ENCODE measurements around the gene ZKSCAN2. TPM values are rescaled to one million over a fixed set of nuclear protein-coding genes. Genes with fewer than 3 reads are reported as not detected.

The ZKSCAN2 gene
- total RNA-seq (2021) (4.5 and 6.5 TPM in 2 replicates), Bru-seq, nascent RNA (percentile 71 among the genes with signal in this experiment), BruChase-seq, experiment 1, labeled RNA remaining after a 2-hour chase (percentile 77 among the genes with signal in this experiment), BruChase-seq, experiment 2, labeled RNA remaining after a 6-hour chase (percentile 72 among the genes with signal in this experiment)
- long read RNA-seq, full-length matches to known transcripts, result 2 of 4 reads
- long read RNA-seq, partial matches to known transcripts, result 0 of 4 reads
- long read RNA-seq, other reads (novel, unspliced or antisense), result 2 of 4 reads

DNA sequence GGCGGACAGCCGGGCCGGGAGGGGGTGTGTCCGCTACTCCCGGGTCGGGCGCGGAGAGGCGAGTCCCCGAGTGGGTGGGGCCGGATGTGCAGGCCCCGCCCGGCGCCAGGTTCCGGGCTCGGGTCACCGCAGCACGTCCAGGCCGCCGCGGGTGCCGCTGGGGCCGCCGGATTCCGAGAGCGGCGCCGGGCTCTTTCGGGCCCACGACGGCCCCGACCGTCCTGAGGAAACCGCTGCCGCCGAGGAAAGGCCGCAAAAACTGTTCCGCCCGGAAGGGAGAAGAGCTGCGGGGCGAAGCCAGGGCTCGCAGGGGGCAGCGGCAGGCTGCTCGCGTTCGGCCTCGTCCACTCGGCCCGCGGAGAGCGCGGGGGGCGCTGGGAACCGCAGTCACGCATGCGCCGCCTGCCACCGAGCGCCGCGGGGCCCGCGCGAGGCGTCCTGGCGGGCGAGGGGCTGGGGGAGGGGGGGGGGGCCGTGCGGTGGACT lies at the start of gene ZKSCAN2:
Gene ZKSCAN2 (minus strand): TSS at position 376 of the 486 bp plus-strand sequence. CDS start 718 bp downstream, outside the sequence.
- Histone ChIP-seq H2AFZ (peak within 1 kb of the TSS; percentile 91), H3F3A (ENCODE audit: insufficient read depth, low read depth) (peaks cover 5% of the 10 kb centered on the region; the same call in 1 of the 2 replicates), H3K9me3 (ENCODE audit: insufficient read depth, low read depth) (no peaks in the 10 kb centered on the region), H3K4me3 (peak within 1 kb of the TSS; percentile 89), H3K9me2 (ENCODE audit: insufficient read depth) (no peaks in the 10 kb centered on the region; the same call in 1 of the 2 replicates), H3K27ac (peak within 1 kb of the TSS; percentile 96), H3K27me3 (ENCODE audit: insufficient read depth, low read depth) (no peaks in the 10 kb centered on the region), H3K4me1 (replicated peaks; ENCODE audit: insufficient read depth) (peaks cover 21% of the 10 kb centered on the region), H3K4me2 (peak within 1 kb of the TSS; percentile 97), H3K79me2 (ENCODE audit: low read depth) (peaks cover 58% of the 10 kb centered on the region), H3K36me3 (ENCODE audit: low read depth) (no peaks in the 10 kb centered on the region), H4K20me1 (ENCODE audit: insufficient read depth) (peaks cover 34% of the 10 kb centered on the region)
- POLR2A ChIA-PET (ENCODE audit: unreplicated experiment), result no interaction called here
- BruUV-seq (replicated peaks), result no TSS peak
- CTCF ChIA-PET, result interaction anchor here (0.7 kb wide), 1 partner anchor 570 kb away, joined by 4 read pairs; no protein-coding TSS in a partner anchor
- DNase-seq, result peak; percentile 72 to 94
- intact Hi-C loops (cut with micrococcal nuclease; ENCODE audit: unreplicated experiment), result loop anchor here (5.0 to 10.0 kb wide), 3 partner anchors 105 to 720 kb away; partner anchors contain the start of gene RBBP6
- TF ChIP-seq CTCF (conservative IDR thresholded peaks at IDR 0.05) (no peak), EZH2 (IDR thresholded peaks at IDR 0.05; ENCODE audit: low read depth) (no peak)

GRCh38 chr16:25299792-25300590 lies 42.3 kb upstream of the ZKSCAN2 start:
- TF ChIP-seq CTCF (conservative IDR thresholded peaks at IDR 0.05), result no peak
- TF ChIP-seq EZH2 (IDR thresholded peaks at IDR 0.05; ENCODE audit: low read depth), result no peak
- no peak overlapping the region for H3K4me3 ChIP-seq
- H3K9me3 ChIP-seq (ENCODE audit: insufficient read depth, low read depth), result no peaks in the 10 kb centered on the region
- no peaks in the 10 kb centered on the region for H3K79me2 ChIP-seq (ENCODE audit: low read depth)
- DNase-seq, result no peak
- H3K27ac ChIP-seq, result no peak overlapping the region
- no peak overlapping the region for H3K4me2 ChIP-seq
- peaks cover 48% of the 10 kb centered on the region for H3K27me3 ChIP-seq (ENCODE audit: insufficient read depth, low read depth)
- no peaks in the 10 kb centered on the region for H4K20me1 ChIP-seq (ENCODE audit: insufficient read depth)
- POLR2A ChIA-PET (ENCODE audit: unreplicated experiment), result no interaction called here
- no peak overlapping the region for H2AFZ ChIP-seq
- BruUV-seq (replicated peaks), result no TSS peak
- H3K4me1 ChIP-seq (replicated peaks; ENCODE audit: insufficient read depth), result no peaks in the 10 kb centered on the region
- H3F3A ChIP-seq (ENCODE audit: insufficient read depth, low read depth), result no peaks in the 10 kb centered on the region
- no peaks in the 10 kb centered on the region for H3K9me2 ChIP-seq (ENCODE audit: insufficient read depth)
- intact Hi-C loops (cut with micrococcal nuclease; ENCODE audit: unreplicated experiment), result no loop called here
- CTCF ChIA-PET, result no interaction called here
- H3K36me3 ChIP-seq (ENCODE audit: low read depth), result no peaks in the 10 kb centered on the region

DNA sequence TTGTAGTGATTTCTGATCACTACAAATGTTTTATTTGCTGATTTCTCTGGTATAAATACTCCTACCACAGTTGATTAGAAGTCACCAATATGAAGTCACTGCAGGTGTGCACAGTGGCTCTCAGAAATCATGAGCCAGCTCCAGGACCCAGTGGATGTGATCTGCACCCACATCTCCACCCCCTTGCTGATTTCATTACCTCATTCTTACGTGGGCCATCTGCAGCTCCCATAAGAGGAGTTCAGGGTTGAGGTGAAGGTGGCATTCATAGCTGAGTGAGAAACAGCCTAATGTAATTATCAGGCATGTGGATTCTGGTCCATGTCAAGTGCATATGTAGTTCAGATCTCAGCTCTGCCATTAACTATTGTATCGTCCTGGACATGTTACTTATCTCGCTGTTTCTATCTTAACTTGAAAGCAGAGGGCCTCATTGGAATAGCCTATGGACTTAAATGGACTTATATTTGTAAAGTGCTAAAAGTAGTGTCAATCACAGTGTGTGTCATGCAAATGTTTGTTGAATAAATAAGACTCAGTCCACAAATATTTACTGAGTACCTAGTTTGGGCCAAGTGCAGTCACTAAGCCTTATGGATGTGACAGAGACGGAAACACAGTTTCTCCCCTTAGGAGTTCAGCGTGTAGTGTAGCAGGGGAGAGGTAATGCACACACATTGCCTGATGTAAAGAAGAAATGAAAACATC lies 40.7 kb upstream of the ZKSCAN2 start:
- H3K27ac ChIP-seq, result no peak overlapping the region
- H2AFZ ChIP-seq, result no peak overlapping the region
- ChIA-PET POLR2A (ENCODE audit: unreplicated experiment) (interaction anchor here (0.6 kb wide), 1 partner anchor 17 kb away, joined by 4 read pairs; no protein-coding TSS in a partner anchor), CTCF (no interaction called here)
- no peaks in the 10 kb centered on the region for H3K9me2 ChIP-seq (ENCODE audit: insufficient read depth)
- no peak for DNase-seq
- H3K4me1 ChIP-seq (replicated peaks; ENCODE audit: insufficient read depth), result no peaks in the 10 kb centered on the region
- intact Hi-C loops (cut with micrococcal nuclease; ENCODE audit: unreplicated experiment), result no loop called here
- no TSS peak for BruUV-seq (replicated peaks)
- H3F3A ChIP-seq (ENCODE audit: insufficient read depth, low read depth), result no peaks in the 10 kb centered on the region
- no peak overlapping the region for H3K4me3 ChIP-seq
- H3K36me3 ChIP-seq (ENCODE audit: low read depth), result no peaks in the 10 kb centered on the region
- peaks cover 60% of the 10 kb centered on the region for H3K27me3 ChIP-seq (ENCODE audit: insufficient read depth, low read depth)
- no peak overlapping the region for H3K4me2 ChIP-seq
- H4K20me1 ChIP-seq (ENCODE audit: insufficient read depth), result no peaks in the 10 kb centered on the region
- H3K9me3 ChIP-seq (ENCODE audit: insufficient read depth, low read depth), result no peaks in the 10 kb centered on the region
- no peaks in the 10 kb centered on the region for H3K79me2 ChIP-seq (ENCODE audit: low read depth)
- TF ChIP-seq EZH2 (IDR thresholded peaks at IDR 0.05; ENCODE audit: low read depth) (no peak), CTCF (conservative IDR thresholded peaks at IDR 0.05) (no peak)

Data from PC-9 (cell line).